ENCODE results near the gene TMEM165. TPM values are rescaled to one million over a fixed set of nuclear protein-coding genes. Genes with fewer than 3 reads are reported as not detected.

TMEM165 gene, protein sequence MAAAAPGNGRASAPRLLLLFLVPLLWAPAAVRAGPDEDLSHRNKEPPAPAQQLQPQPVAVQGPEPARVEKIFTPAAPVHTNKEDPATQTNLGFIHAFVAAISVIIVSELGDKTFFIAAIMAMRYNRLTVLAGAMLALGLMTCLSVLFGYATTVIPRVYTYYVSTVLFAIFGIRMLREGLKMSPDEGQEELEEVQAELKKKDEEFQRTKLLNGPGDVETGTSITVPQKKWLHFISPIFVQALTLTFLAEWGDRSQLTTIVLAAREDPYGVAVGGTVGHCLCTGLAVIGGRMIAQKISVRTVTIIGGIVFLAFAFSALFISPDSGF
- total RNA-seq = 117 and 132 TPM in 2 replicates

DNA sequence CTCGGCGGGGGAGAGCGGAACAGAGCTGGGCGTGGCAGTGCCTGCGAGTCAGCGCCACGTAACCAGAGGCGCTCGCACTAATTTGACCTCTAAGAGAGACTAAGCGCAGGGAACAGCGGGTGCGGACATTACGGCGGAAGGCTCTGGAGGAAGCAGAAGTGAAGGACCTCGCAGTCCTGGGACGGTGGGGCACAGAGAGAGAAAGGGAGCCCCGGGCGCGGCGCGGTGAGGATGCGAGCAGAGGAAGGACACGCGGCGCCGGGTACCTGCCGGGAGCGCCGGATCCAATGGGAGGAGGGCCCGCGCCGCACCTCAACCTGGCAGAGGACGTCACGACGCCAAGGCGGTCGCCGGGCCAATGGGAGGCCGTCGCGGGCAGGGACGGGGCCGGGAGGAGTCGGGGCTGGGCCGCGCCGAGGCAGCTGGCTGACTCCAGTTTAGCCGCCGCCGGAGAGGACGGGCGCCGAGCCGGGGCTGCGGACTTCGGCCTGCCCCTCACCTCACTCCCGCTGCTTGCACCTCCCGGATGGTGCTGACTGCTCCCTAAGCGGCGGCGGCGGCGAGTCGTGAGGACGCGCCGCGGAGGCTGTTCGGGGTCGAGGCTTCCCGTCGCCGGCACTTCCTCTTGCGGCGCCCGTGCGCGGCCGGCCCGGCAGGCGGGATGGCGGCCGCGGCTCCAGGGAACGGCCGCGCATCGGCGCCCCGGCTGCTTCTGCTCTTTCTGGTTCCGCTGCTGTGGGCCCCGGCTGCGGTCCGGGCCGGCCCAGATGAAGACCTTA is at the start of gene TMEM165:
Gene TMEM165 (plus strand): TSS at position 429 of the 779 bp plus-strand sequence. CDS start 233 bp downstream, at position 662.

DNA sequence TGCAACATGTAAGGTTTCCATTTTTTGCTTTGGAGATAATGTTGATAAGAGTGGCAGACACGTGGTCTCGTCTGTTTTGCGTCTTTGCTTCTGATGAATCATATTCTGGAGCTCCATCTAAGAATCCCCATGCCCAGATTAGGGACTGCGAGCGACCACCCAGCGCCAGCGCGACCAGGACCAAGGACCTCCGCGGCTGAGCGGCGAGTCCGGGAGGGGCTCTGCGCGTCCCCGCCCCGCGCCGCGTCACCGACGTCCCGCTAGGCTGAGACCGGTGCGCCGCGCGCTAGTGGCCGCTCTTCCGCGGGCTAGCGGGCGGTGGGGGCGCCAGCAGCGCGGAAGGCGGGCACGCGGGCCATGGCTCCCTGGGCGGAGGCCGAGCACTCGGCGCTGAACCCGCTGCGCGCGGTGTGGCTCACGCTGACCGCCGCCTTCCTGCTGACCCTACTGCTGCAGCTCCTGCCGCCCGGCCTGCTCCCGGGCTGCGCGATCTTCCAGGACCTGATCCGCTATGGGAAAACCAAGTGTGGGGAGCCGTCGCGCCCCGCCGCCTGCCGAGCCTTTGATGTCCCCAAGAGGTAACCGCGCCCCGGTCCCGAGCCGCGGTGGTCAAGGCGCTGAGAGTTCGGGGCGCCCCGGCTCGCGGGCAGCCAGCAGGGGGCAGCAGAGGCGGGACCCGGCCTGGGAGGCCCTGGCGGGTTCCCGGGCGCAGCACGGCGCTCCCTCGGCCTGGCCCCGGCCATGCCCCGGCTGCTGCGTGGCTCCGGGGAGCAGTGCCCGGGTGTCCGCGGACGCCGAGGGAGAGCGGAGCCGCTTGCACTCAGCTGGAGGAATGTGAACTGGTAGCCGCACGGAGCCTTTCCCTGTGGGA is 49.5 kb upstream of the TMEM165 start, which contains the start of gene SRD5A3:
Gene SRD5A3 (plus strand): TSS at position 263 of the 871 bp plus-strand sequence. CDS start 95 bp downstream, at position 358.

Other genes with a start within 250 kb of the TMEM165 start
- 8.3 and 11.1 TPM in 2 replicates for gene SRD5A3, start 49.7 kb upstream of the TMEM165 start, total RNA-seq
- gene CLOCK, start 151.0 kb downstream of the TMEM165 start, total RNA-seq = 25.3 and 25.5 TPM in 2 replicates
- not detected in 2 replicates for gene PDCL2, start 196.3 kb downstream of the TMEM165 start, total RNA-seq
- not detected in 2 replicates for gene NMU, start 240.3 kb downstream of the TMEM165 start, total RNA-seq

All from smooth muscle cell of the pulmonary artery (primary cell).